Osteoblast (primary cell): ENCODE measurements around the gene PARP4. TPM values are rescaled to one million over a fixed set of nuclear protein-coding genes. Genes with fewer than 3 reads are reported as not detected.

Experiments used
- DNase-seq: peaks from one replicate; pipeline ENCODE4 v3.0.0; 2011; ENCODE audit warnings: low spot score, mixed read lengths; ENCODE audit not compliant: insufficient read length; ENCODE audit errors: missing footprints
- H2AFZ ChIP-seq: 2 replicates; pipeline ENCODE4 v1.6.0; 2011; ENCODE audit warnings: mild to moderate bottlenecking, low read length
- H3K27ac ChIP-seq: 2 replicates; pipeline ENCODE4 v1.5.1; 2011; ENCODE audit warnings: mild to moderate bottlenecking, low read depth, low read length, moderate library complexity
- H3K27me3 ChIP-seq: 2 replicates; pipeline ENCODE4 v1.6.0; 2012; ENCODE audit warnings: mild to moderate bottlenecking, control low read depth, inconsistent platforms, low read length, moderate library complexity; ENCODE audit not compliant: insufficient read depth
- H3K36me3 ChIP-seq: 2 replicates; pipeline ENCODE4 v1.5.1; 2011; ENCODE audit warnings: mild to moderate bottlenecking, low read length, control low read depth, moderate library complexity; ENCODE audit not compliant: insufficient read depth
- H3K4me1 ChIP-seq: 2 replicates; pipeline ENCODE4 v1.5.1; 2011; ENCODE audit warnings: mild to moderate bottlenecking, low read length, control low read depth, moderate library complexity; ENCODE audit not compliant: insufficient read depth
- H3K4me2 ChIP-seq: 2 replicates; pipeline ENCODE4 v1.6.0; 2011; ENCODE audit warnings: mild to moderate bottlenecking, low read length; ENCODE audit not compliant: insufficient read depth
- H3K4me3 ChIP-seq: fragments of 200-600 bp; sonication (generic); 3 replicates; pipeline ENCODE4 v1.5.1; 2012; ENCODE audit warnings: mild to moderate bottlenecking, low read length, inconsistent platforms; ENCODE audit not compliant: insufficient read depth
- H3K79me2 ChIP-seq: 2 replicates; pipeline ENCODE4 v1.6.0; 2012; ENCODE audit warnings: mild to moderate bottlenecking, low read length, control low read depth, inconsistent platforms; ENCODE audit not compliant: insufficient read depth
- H3K9me3 ChIP-seq: 2 replicates; pipeline ENCODE4 v1.5.1; 2011; ENCODE audit warnings: low read depth, low read length, control low read depth
- H4K20me1 ChIP-seq: 2 replicates; pipeline ENCODE4 v1.6.0; 2012; ENCODE audit warnings: mild to moderate bottlenecking, low read length, control low read depth; ENCODE audit not compliant: insufficient read depth
- total RNA-seq: library from RNA; depleted of rRNA; stranded (reverse); fragments of >200 nt; gene quantifications from 2 replicates; pipeline ENCODE4 v1.2.3, GENCODE V29; 2012
- TF ChIP-seq, protein P1 (sequence below): IDR thresholded peaks from 2 replicates; pipeline ENCODE4 v1.5.1; 2011; ENCODE audit warnings: mild to moderate bottlenecking, low read depth, low read length, moderate library complexity; ENCODE audit errors: extremely low read depth

PARP4 gene
- total RNA-seq, 1 donor: 63.0 TPM

DNA sequence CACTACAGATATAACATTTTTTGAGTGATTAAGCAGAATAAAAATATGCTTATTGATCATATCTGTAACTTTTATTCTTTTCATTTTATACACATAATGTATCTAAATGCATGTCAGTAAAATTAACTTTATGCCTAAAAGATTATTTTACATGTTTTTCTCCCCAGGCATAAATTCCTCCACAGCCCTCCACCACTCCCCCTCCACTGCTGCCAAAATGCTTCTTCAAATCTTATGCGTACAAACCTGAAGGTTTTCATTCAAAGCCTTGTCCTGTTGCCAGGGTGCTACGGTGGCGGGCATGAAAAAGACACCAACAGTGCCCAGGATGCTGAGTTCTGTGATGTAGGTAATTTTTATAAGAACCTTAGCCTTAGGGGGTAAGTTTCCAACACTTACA lies 52.9 kb downstream of the PARP4 start:
- Histone ChIP-seq H2AFZ (no peak overlapping the region), H3K4me3 (no peak overlapping the region), H3K27ac (no peak overlapping the region), H4K20me1 (no peaks in the 10 kb centered on the region), H3K79me2 (no peaks in the 10 kb centered on the region), H3K36me3 (peaks cover 27% of the 10 kb centered on the region), H3K27me3 (no peaks in the 10 kb centered on the region), H3K4me1 (peaks cover 11% of the 10 kb centered on the region), H3K4me2 (peak overlapping the region; percentile 58), H3K9me3 (no peaks in the 10 kb centered on the region)
- TF ChIP-seq, protein P1, sequence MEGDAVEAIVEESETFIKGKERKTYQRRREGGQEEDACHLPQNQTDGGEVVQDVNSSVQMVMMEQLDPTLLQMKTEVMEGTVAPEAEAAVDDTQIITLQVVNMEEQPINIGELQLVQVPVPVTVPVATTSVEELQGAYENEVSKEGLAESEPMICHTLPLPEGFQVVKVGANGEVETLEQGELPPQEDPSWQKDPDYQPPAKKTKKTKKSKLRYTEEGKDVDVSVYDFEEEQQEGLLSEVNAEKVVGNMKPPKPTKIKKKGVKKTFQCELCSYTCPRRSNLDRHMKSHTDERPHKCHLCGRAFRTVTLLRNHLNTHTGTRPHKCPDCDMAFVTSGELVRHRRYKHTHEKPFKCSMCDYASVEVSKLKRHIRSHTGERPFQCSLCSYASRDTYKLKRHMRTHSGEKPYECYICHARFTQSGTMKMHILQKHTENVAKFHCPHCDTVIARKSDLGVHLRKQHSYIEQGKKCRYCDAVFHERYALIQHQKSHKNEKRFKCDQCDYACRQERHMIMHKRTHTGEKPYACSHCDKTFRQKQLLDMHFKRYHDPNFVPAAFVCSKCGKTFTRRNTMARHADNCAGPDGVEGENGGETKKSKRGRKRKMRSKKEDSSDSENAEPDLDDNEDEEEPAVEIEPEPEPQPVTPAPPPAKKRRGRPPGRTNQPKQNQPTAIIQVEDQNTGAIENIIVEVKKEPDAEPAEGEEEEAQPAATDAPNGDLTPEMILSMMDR: no peak
- no peak for DNase-seq

DNA sequence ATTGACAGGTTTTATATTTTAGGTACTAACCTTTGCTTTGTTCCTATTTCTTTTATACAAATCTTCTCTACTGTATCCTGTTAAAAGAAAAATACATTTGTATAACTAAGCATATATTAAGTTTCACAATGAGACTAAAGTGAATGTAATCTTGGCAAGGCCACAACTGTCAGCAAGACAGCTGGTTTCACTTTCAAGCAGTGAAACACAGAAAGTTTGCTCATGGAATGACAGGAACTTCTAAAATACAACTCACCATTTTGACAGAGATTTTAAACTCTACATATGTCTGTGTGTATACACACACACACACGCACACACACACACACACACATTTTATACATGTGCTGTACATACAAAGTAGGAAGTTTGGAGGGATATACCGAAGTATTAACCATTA lies 53.3 kb downstream of the PARP4 start:
- H3K4me3 ChIP-seq: no peak overlapping the region
- H3K27ac ChIP-seq: no peak overlapping the region
- no peaks in the 10 kb centered on the region for H3K9me3 ChIP-seq
- no peaks in the 10 kb centered on the region for H4K20me1 ChIP-seq
- no peaks in the 10 kb centered on the region for H3K27me3 ChIP-seq
- DNase-seq: peak; percentile 71
- TF ChIP-seq, protein P1: no peak
- no peak overlapping the region for H2AFZ ChIP-seq
- H3K36me3 ChIP-seq: peaks cover 32% of the 10 kb centered on the region
- H3K4me2 ChIP-seq: peak overlapping the region; percentile 58
- peaks cover 11% of the 10 kb centered on the region for H3K4me1 ChIP-seq
- H3K79me2 ChIP-seq: no peaks in the 10 kb centered on the region

DNA sequence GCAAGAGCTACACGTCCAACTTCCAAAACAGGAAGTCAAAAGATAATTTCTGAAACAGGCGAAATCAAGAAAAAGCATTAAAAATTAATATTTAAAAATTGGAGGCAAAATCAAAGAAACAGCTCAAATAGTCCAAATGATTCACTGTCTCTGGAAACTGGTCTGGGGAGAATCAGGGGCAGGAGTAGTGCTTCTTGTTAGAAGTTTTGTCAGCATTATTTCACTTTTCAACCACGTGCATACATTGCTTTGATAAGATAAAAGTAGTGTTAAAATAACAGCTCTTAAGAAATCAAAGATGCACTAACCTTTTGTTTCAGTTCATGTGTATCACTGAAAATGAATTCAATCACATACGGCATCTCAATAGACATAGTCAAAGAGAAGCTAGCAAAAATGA lies 53.8 kb downstream of the PARP4 start:
- Histone ChIP-seq H3K4me3 (no peak overlapping the region), H2AFZ (no peak overlapping the region), H4K20me1 (no peaks in the 10 kb centered on the region), H3K4me1 (peaks cover 11% of the 10 kb centered on the region), H3K36me3 (peaks cover 37% of the 10 kb centered on the region), H3K27ac (no peak overlapping the region), H3K79me2 (no peaks in the 10 kb centered on the region), H3K9me3 (no peaks in the 10 kb centered on the region), H3K4me2 (no peak overlapping the region), H3K27me3 (no peaks in the 10 kb centered on the region)
- TF ChIP-seq, protein P1: no peak
- DNase-seq: no peak

DNA sequence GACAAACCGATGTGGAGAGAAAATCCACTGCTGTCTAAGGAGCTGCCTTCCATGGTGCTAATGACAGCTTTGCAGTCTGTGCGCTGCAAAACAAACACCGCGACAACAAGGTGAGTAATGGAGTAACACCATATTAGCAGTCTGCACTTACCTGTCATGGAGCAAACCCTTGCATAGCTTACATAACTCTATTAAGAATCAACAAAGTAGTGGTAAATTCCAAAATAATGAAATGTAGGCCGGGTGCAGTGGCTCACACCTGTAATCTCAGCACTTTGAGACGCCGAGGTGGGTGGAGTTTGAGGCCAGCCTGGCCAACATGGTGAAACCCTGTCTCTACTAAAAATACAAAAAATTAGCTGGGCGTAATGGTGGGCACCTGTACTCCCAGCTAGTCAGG lies 56.2 kb downstream of the PARP4 start:
- H2AFZ ChIP-seq: no peak overlapping the region
- H4K20me1 ChIP-seq: no peaks in the 10 kb centered on the region
- no peak overlapping the region for H3K4me2 ChIP-seq
- no peak overlapping the region for H3K4me3 ChIP-seq
- H3K36me3 ChIP-seq: peaks cover 55% of the 10 kb centered on the region
- DNase-seq: no peak
- no peaks in the 10 kb centered on the region for H3K27me3 ChIP-seq
- no peak overlapping the region for H3K27ac ChIP-seq
- no peaks in the 10 kb centered on the region for H3K9me3 ChIP-seq
- H3K79me2 ChIP-seq: no peaks in the 10 kb centered on the region
- peaks cover 11% of the 10 kb centered on the region for H3K4me1 ChIP-seq
- TF ChIP-seq, protein P1: no peak
